ENCODE data around the gene TMA16.

The TMA16 gene

DNA sequence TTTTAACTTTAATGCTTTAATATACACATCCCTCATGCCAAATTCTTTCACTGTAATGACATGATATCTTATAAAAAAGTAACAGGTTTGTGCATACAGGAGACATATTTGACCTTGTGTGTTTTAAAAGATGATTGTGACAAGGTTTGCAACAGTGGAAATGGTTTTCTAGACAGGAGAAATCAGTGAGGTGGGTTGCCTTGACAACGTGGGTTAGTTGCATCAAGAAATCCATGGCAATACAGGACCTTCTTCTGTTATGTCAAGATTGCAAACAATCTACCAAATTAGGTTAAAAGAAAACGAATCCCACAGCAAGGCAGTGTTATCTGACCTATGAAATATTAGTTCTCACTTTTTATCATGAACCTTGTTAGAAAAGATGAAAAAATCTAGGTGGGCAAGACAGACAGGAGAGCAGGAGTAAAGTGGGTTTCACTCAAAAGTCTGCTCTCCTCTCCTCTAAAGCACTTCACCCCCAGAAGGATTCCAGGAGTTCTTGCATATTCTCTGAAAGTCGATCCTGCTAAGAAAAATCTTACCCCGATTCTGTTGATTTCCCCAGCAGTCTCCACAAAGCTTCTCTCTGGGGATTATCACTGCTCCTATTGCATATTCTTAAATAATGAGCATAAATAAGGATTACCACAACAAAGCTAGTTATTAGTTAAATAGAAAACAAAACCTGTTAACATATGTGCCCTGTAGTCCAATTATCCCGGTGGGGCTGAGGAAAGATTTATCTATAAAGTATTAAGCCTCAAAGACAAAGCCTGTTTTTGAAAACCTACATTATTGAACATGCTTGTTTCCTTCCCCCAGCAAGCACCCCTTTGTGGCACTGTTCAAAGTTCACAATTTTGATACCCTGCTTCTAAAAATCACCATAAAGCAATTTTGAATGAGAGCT lies 71.0 kb downstream of the TMA16 start:
- no peak for DNase-seq

DNA sequence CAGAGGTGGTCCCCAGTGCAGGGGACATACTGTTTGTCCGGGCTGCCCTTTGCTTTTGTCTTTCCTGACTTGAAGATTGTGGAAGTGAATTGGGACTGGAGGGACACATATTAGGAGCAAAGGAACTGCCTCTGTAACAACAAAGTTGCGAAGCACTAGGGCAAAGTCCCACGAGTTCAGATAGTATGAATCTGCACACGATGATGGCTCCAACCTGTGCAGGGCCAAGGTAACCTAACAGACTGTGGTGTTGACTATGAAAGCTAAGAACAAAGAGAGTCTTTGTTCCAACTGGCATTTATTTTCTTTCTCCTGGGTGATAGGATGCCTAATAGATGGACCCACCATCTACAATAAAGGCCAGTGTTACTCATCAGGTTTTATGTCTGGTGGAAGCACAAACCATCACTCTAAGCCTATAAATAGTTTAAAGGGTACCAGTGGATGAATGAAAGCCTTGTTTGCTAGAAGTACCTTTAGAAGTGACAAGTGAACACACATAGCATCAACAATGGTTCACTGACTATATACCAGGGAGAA lies 71.8 kb downstream of the TMA16 start:
- DNase-seq: no peak

- no peak for DNase-seq
These were observed 74.4 kb downstream of the TMA16 start for GRCh38 chr4:163568843-163569242.
